ENCODE data around the gene AP5S1. TPM values are rescaled to one million over a fixed set of nuclear protein-coding genes. Genes with fewer than 3 reads are reported as not detected.
"Not testable (repeated sequence)": the region's sequence is repeated elsewhere in the genome, so short reads cannot be mapped to it uniquely, and the experiment has no call there.

AP5S1 gene
- total RNA-seq, 4 donors from 2014 or later = 10.4 to 12.1 (median 11.0) TPM

- ATAC-seq = no peak
- WGBS, 2 donors (ENCODE audit: low coverage in 1 of 2) = 33 to 100% methylated on average over 1 of the region's 4 CpGs
- Histone ChIP-seq H3K27me3 (no peaks in the 10 kb centered on the region), H3K36me3 (peaks cover 0 to 65% of the 10 kb centered on the region in 2 donors), H3K27ac (no peak overlapping the region), H3K4me1 (peaks cover 0 to 9% (median 1%) of the 10 kb centered on the region in 3 donors), H3K9me3 (no peaks in the 10 kb centered on the region), H3K4me3 (no peak overlapping the region)
- no peak for TF ChIP-seq POLR2A (IDR thresholded peaks at IDR 0.05)
- TF ChIP-seq EP300 (IDR thresholded peaks at IDR 0.05) = no peak
- TF ChIP-seq POLR2AphosphoS5 (IDR thresholded peaks at IDR 0.05) = no peak
- TF ChIP-seq CTCF (IDR thresholded peaks at IDR 0.05) = no peak
Observed at GRCh38 chr20:3826420-3826819, 6.1 kb downstream of the AP5S1 start.

- Histone ChIP-seq H3K27me3 (no peaks in the 10 kb centered on the region), H3K4me3 (no peak overlapping the region), H3K36me3 (peaks cover 0 to 46% of the 10 kb centered on the region in 2 donors), H3K9me3 (no peaks in the 10 kb centered on the region), H3K4me1 (no peaks in the 10 kb centered on the region), H3K27ac (no peak overlapping the region)
- 95 to 96% methylated on average over 3 of the region's 3 CpGs for WGBS, 2 donors (ENCODE audit: low coverage in 1 of 2)
- no peak for ATAC-seq
- TF ChIP-seq POLR2AphosphoS5 (IDR thresholded peaks at IDR 0.05) (no peak), EP300 (IDR thresholded peaks at IDR 0.05) (no peak), CTCF (IDR thresholded peaks at IDR 0.05) (no peak), POLR2A (IDR thresholded peaks at IDR 0.05) (no peak)
Observed at GRCh38 chr20:3828798-3829197, 8.5 kb downstream of the AP5S1 start.

- not testable (repeated sequence) for H3K4me3 ChIP-seq, ATAC-seq, H3K27ac ChIP-seq, H3K27me3 ChIP-seq, H3K4me1 ChIP-seq, H3K9me3 ChIP-seq
- peaks cover 0 to 35% of the 10 kb centered on the region in 2 donors for H3K36me3 ChIP-seq
- 86 to 100% methylated on average over 3 to 4 of the region's 5 CpGs for WGBS, 2 donors (ENCODE audit: low coverage in 1 of 2)
Observed at GRCh38 chr20:3829891-3830290, 9.5 kb downstream of the AP5S1 start.

- peaks cover 0 to 10% of the 10 kb centered on the region in 2 donors for H3K36me3 ChIP-seq
- H3K27me3 ChIP-seq = no peaks in the 10 kb centered on the region
- no peaks in the 10 kb centered on the region for H3K4me1 ChIP-seq
- WGBS, 2 donors (ENCODE audit: low coverage in 1 of 2) = 96% methylated on average over 4 of the region's 4 CpGs; no CpG with 5 or more reads in 1 of the 2 donors
- no peaks in the 10 kb centered on the region for H3K9me3 ChIP-seq
- no peak for ATAC-seq
- H3K27ac ChIP-seq = no peak overlapping the region
- TF ChIP-seq EP300 (IDR thresholded peaks at IDR 0.05) (no peak), CTCF (IDR thresholded peaks at IDR 0.05) (no peak), POLR2A (IDR thresholded peaks at IDR 0.05) (no peak), POLR2AphosphoS5 (IDR thresholded peaks at IDR 0.05) (no peak)
- H3K4me3 ChIP-seq = no peak overlapping the region
Observed at GRCh38 chr20:3836132-3836531, 15.8 kb downstream of the AP5S1 start.

- WGBS, 2 donors (ENCODE audit: low coverage in 1 of 2) = 75% methylated on average over 3 of the region's 3 CpGs; no CpG with 5 or more reads in 1 of the 2 donors
- Histone ChIP-seq H3K27me3 (no peaks in the 10 kb centered on the region), H3K4me1 (no peaks in the 10 kb centered on the region), H3K36me3 (peaks cover 0 to 10% of the 10 kb centered on the region in 2 donors), H3K27ac (no peak overlapping the region), H3K4me3 (no peak overlapping the region), H3K9me3 (no peaks in the 10 kb centered on the region)
- TF ChIP-seq EP300 (IDR thresholded peaks at IDR 0.05) (no peak), POLR2AphosphoS5 (IDR thresholded peaks at IDR 0.05) (no peak), CTCF (IDR thresholded peaks at IDR 0.05) (no peak), POLR2A (IDR thresholded peaks at IDR 0.05) (no peak)
- no peak for ATAC-seq
Observed at GRCh38 chr20:3839328-3839727, 19.0 kb downstream of the AP5S1 start.

GRCh38 chr20:3840201-3840600, 19.9 kb downstream of the AP5S1 start:
- H3K4me3 ChIP-seq, H3K4me1 ChIP-seq, H3K9me3 ChIP-seq, H3K27ac ChIP-seq, ATAC-seq, H3K27me3 ChIP-seq: not testable (repeated sequence)
- peaks cover 0 to 10% of the 10 kb centered on the region in 2 donors for H3K36me3 ChIP-seq
- 96 to 100% methylated on average over 1 to 4 of the region's 7 CpGs for WGBS, 2 donors (ENCODE audit: low coverage in 1 of 2)
